Natural killer cell (primary cell): ENCODE data around the gene MAN2B2. TPM values are rescaled to one million over a fixed set of nuclear protein-coding genes. Genes with fewer than 3 reads are reported as not detected.

Experiments used
- ATAC-seq, 3 donors: fragments of 150-1000 bp in 2 of 3; fragments of 200-7000 bp in 1 of 3; cut with Tn5 transposase; 1 replicate in 1 of 3; 2 replicates in 2 of 3; pipeline ENCODE4 v1.10.0; 2021; ENCODE audit warnings: mild to moderate bottlenecking in 2 of 3, moderate library complexity in 2 of 3
- DNase-seq, 2 donors: peaks; one replicate each; pipeline versions ENCODE4 v3.0.0 to v3.0.0-alpha.2; 2013 to 2021; ENCODE audit warnings: mixed read lengths in 1 of 2
- H3K27ac ChIP-seq: one replicate; pipeline ENCODE4 v1.5.1; 2013; ENCODE audit warnings: mild to moderate bottlenecking, low read length
- H3K27me3 ChIP-seq: one replicate; pipeline ENCODE4 v1.6.1; 2013; ENCODE audit warnings: low read length; ENCODE audit not compliant: control insufficient read depth, insufficient read depth
- H3K36me3 ChIP-seq: one replicate; pipeline ENCODE4 v1.6.1; 2013; ENCODE audit warnings: low read length; ENCODE audit not compliant: control insufficient read depth, insufficient read depth
- H3K4me1 ChIP-seq: one replicate; pipeline ENCODE4 v1.6.1; 2013; ENCODE audit warnings: low read length; ENCODE audit not compliant: control insufficient read depth, insufficient read depth
- H3K4me3 ChIP-seq: one replicate; pipeline ENCODE4 v1.5.1; 2013; ENCODE audit warnings: low read length
- H3K9me3 ChIP-seq: one replicate; pipeline ENCODE4 v1.6.1; 2013; ENCODE audit warnings: low read length; ENCODE audit not compliant: control insufficient read depth, insufficient read depth
- H3K27ac Mint-ChIP-seq, 2 donors: one replicate each; pipeline ENCODE4 v1.8.0; 2022; ENCODE audit warnings: mild to moderate bottlenecking in 2 of 2, mixed read lengths in 2 of 2, moderate library complexity in 1 of 2
- H3K27me3 Mint-ChIP-seq, 2 donors: one replicate each; pipeline ENCODE4 v1.8.0; 2022; ENCODE audit warnings: low read depth in 2 of 2, mixed read lengths in 2 of 2
- H3K36me3 Mint-ChIP-seq: one replicate; pipeline ENCODE4 v1.8.0; 2022; ENCODE audit warnings: mixed read lengths
- H3K4me1 Mint-ChIP-seq, 2 donors: one replicate each; pipeline ENCODE4 v1.8.0; 2022; ENCODE audit warnings: mixed read lengths in 2 of 2
- H3K4me3 Mint-ChIP-seq: one replicate; pipeline ENCODE4 v1.8.0; 2022; ENCODE audit warnings: mild to moderate bottlenecking, moderate library complexity, mixed read lengths
- H3K9me3 Mint-ChIP-seq, 2 donors: one replicate each; pipeline ENCODE4 v1.8.0; 2022; ENCODE audit warnings: mixed read lengths in 2 of 2
- WGBS: methylation state at CpG from one replicate; pipeline ENCODE4 v1.1.7; 2013; ENCODE audit warnings: missing lambda C conversion rate; ENCODE audit not compliant: insufficient coverage; 5-methylcytosine and 5-hydroxymethylcytosine counted together
- intact Hi-C: fragments of 100-400 bp; cut with micrococcal nuclease; formaldehyde crosslinking; loops from one replicate; pipeline ENCODE4 v1.14.2; 2022
- total RNA-seq, 4 donors: library from RNA; stranded (reverse); fragments of 120-200 nt in 1 of 4; gene quantifications; one replicate each; pipeline versions ENCODE4 v1.2.3 to v1.2.4, GENCODE V29; 2013 to 2022
- TF ChIP-seq, protein P1 (sequence below): fragments of 200-600 bp; IDR thresholded peaks from one replicate; pipeline ENCODE4 v1.8.0; 2022; ENCODE audit warnings: antibody characterized with exemption

The MAN2B2 gene
- total RNA-seq, 3 donors from 2014 or later (not counting 1 experiment from before 2014, with no cell fraction given), result 34.5 to 47.8 (median 39.0) TPM

GRCh38 chr4:6620891-6621555 is 46.0 kb downstream of the MAN2B2 start:
- 94% methylated on average over 10 of the region's 10 CpGs for WGBS
- Histone ChIP-seq H3K4me1 (no peaks in the 10 kb centered on the region), H3K4me3 (no peak overlapping the region), H3K36me3 (peaks cover 33% of the 10 kb centered on the region), H3K9me3 (no peaks in the 10 kb centered on the region), H3K27me3 (no peaks in the 10 kb centered on the region), H3K27ac (no peak overlapping the region)
- no peaks in the 10 kb centered on the region for H3K4me1 Mint-ChIP-seq
- H3K27me3 Mint-ChIP-seq, result no peaks in the 10 kb centered on the region
- no peaks in the 10 kb centered on the region for H3K9me3 Mint-ChIP-seq
- TF ChIP-seq, protein P1, sequence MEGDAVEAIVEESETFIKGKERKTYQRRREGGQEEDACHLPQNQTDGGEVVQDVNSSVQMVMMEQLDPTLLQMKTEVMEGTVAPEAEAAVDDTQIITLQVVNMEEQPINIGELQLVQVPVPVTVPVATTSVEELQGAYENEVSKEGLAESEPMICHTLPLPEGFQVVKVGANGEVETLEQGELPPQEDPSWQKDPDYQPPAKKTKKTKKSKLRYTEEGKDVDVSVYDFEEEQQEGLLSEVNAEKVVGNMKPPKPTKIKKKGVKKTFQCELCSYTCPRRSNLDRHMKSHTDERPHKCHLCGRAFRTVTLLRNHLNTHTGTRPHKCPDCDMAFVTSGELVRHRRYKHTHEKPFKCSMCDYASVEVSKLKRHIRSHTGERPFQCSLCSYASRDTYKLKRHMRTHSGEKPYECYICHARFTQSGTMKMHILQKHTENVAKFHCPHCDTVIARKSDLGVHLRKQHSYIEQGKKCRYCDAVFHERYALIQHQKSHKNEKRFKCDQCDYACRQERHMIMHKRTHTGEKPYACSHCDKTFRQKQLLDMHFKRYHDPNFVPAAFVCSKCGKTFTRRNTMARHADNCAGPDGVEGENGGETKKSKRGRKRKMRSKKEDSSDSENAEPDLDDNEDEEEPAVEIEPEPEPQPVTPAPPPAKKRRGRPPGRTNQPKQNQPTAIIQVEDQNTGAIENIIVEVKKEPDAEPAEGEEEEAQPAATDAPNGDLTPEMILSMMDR, result no peak
- peaks cover 7% of the 10 kb centered on the region for H3K36me3 Mint-ChIP-seq
- peak in 1 of 3 donors; percentile 20 for ATAC-seq
- H3K27ac Mint-ChIP-seq, result peak overlapping the region in 1 of 2 donors; percentile 13
- intact Hi-C loops, result no loop called here
- H3K4me3 Mint-ChIP-seq, result no peak overlapping the region
- DNase-seq, result no peak

- intact Hi-C loops, result no loop called here
Observed at GRCh38 chr4:6621556-6621927, 46.6 kb downstream of the MAN2B2 start.

DNA sequence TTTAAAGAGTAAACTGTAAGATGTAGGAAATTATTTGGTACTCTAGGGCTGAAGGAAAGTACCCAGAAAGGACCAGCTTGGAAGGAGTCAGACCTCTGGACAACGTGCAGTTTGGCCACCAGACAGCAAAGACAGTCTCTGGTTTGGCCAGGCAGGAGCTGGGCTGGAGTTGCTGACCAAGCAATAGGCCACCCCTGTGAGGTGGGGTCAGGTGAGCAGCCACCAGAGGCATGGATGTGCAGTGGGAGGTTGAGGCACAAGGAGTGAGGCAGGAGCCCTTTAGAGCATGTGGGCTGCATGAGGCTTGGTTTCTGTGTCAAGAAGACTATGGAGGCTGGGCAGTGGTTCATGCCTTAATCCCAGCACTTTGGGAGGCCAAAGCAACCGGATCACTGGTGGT is 47.8 kb downstream of the MAN2B2 start:
- Histone ChIP-seq H3K4me1 (no peaks in the 10 kb centered on the region), H3K9me3 (no peaks in the 10 kb centered on the region), H3K27me3 (no peaks in the 10 kb centered on the region), H3K4me3 (no peak overlapping the region), H3K36me3 (peaks cover 18% of the 10 kb centered on the region), H3K27ac (no peak overlapping the region)
- Mint-ChIP-seq H3K4me3 (no peak overlapping the region), H3K27me3 (no peaks in the 10 kb centered on the region), H3K4me1 (no peaks in the 10 kb centered on the region), H3K9me3 (no peaks in the 10 kb centered on the region), H3K27ac (no peak overlapping the region), H3K36me3 (peaks cover 7% of the 10 kb centered on the region)
- DNase-seq, result no peak
- TF ChIP-seq, protein P1, result no peak
- intact Hi-C loops, result no loop called here
- no peak for ATAC-seq
- WGBS, result 94% methylated on average over 2 of the region's 2 CpGs

More at GRCh38 chr4:6621556-6621927, 46.6 kb downstream of the MAN2B2 start:
- Mint-ChIP-seq H3K4me1 (no peaks in the 10 kb centered on the region), H3K9me3 (no peaks in the 10 kb centered on the region), H3K36me3 (peaks cover 7% of the 10 kb centered on the region), H3K27me3 (no peaks in the 10 kb centered on the region), H3K4me3 (no peak overlapping the region), H3K27ac (peak overlapping the region in 1 of 2 donors; percentile 13)
- no peak for ATAC-seq
- TF ChIP-seq, protein P1, result no peak
- Histone ChIP-seq H3K36me3 (peaks cover 28% of the 10 kb centered on the region), H3K27me3 (no peaks in the 10 kb centered on the region), H3K9me3 (no peaks in the 10 kb centered on the region), H3K27ac (no peak overlapping the region), H3K4me3 (no peak overlapping the region), H3K4me1 (no peaks in the 10 kb centered on the region)
- 86% methylated on average over 13 of the region's 13 CpGs for WGBS
- no peak for DNase-seq

- 94% methylated on average over 8 of the region's 9 CpGs for WGBS
- H3K36me3 Mint-ChIP-seq, result no peaks in the 10 kb centered on the region
- Histone ChIP-seq H3K4me3 (no peak overlapping the region), H3K9me3 (no peaks in the 10 kb centered on the region), H3K27me3 (no peaks in the 10 kb centered on the region), H3K27ac (no peak overlapping the region), H3K4me1 (no peaks in the 10 kb centered on the region), H3K36me3 (no peaks in the 10 kb centered on the region)
- H3K9me3 Mint-ChIP-seq, result no peaks in the 10 kb centered on the region
- DNase-seq (no peak), ATAC-seq (no peak)
- no peak overlapping the region for H3K4me3 Mint-ChIP-seq
- no peak overlapping the region for H3K27ac Mint-ChIP-seq
- TF ChIP-seq, protein P1, result no peak
- H3K27me3 Mint-ChIP-seq, result no peaks in the 10 kb centered on the region
- H3K4me1 Mint-ChIP-seq, result no peaks in the 10 kb centered on the region
- intact Hi-C loops, result no loop called here
Observed at GRCh38 chr4:6625256-6625655, 50.3 kb downstream of the MAN2B2 start.
